ENCODE measurements around the gene TRPM1. TPM values are rescaled to one million over a fixed set of nuclear protein-coding genes. Genes with fewer than 3 reads are reported as not detected.

Gene TRPM1
- total and polyA plus RNA-seq, 4 experiments from 2014 or later: not detected

DNA sequence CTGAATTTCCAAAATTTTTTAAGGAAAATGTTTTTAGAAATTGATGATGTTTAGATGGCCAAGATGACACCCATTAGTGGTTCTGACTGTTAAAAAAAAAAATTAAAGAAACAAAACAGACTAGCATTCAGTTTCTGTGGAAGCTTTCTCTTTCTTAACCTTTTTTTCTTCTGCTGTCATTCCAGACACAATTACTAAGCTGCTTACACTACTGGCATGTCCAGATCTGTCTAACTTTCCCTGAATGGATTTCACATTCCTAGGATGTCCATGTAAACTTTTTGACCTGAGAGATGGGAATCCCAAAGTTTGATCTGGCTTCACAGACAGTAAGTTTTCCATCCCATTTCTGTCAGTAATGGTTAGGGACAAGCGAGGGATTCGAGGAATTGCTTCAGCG is 99.8 kb downstream of the TRPM1 start:
- no peak for DNase-seq
- Mint-ChIP-seq H3K36me3 (no peaks in the 10 kb centered on the region), H3K27me3 (peaks cover 7 to 15% of the 10 kb centered on the region in 2 donors), H3K9me3 (peaks cover 0 to 5% (median 2%) of the 10 kb centered on the region in 8 donors), H3K4me3 (no peak overlapping the region), H3K4me1 (peaks cover 5 to 6% (median 6%) of the 10 kb centered on the region in 4 donors), H3K27ac (no peak overlapping the region)
- H3K4me1 ChIP-seq (ENCODE audit: insufficient read depth, low read length): peaks cover 5% of the 10 kb centered on the region
- H3K27me3 ChIP-seq (ENCODE audit: insufficient read depth, low read length): no peaks in the 10 kb centered on the region
- no peak overlapping the region for H3K27ac ChIP-seq (ENCODE audit: low read depth, low read length)
- POLR2A ChIA-PET (ENCODE audit: partially characterized antibody): no interaction called here
- no peaks in the 10 kb centered on the region for H3K36me3 ChIP-seq (ENCODE audit: insufficient read depth, low read length)
- intact Hi-C loops (cut with micrococcal nuclease): no loop called here
- CTCF ChIA-PET (ENCODE audit: partially characterized antibody): no interaction called here
- H3K4me3 ChIP-seq (ENCODE audit: low read length in 2 of 2): no peak overlapping the region
- no peaks in the 10 kb centered on the region for H3K9me3 ChIP-seq (ENCODE audit: control insufficient read depth in 1 of 2, low read length in 2 of 2)

DNA sequence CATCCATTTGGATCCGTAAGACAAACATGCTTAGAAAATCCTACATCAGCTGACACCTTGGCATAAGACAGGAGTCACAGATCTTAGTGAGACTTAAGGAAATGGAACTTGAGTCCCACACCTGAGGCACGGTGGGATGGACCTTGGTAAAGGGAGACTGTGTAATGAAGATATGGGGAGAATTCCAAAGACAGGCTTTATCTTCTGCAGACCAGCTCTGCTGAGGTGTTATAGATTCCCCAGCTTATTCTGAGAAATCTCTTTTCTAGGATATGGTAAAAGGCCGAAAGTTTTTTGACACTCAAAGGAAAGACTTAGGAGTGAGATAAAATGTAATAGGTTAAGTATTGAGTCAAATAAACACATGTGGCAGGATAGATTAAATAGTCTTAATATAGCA is 101.8 kb downstream of the TRPM1 start:
- H3K27me3 Mint-ChIP-seq: peaks cover 7 to 12% of the 10 kb centered on the region in 2 donors
- H3K36me3 ChIP-seq (ENCODE audit: insufficient read depth, low read length): no peaks in the 10 kb centered on the region
- CTCF ChIA-PET (ENCODE audit: partially characterized antibody): no interaction called here

DNA sequence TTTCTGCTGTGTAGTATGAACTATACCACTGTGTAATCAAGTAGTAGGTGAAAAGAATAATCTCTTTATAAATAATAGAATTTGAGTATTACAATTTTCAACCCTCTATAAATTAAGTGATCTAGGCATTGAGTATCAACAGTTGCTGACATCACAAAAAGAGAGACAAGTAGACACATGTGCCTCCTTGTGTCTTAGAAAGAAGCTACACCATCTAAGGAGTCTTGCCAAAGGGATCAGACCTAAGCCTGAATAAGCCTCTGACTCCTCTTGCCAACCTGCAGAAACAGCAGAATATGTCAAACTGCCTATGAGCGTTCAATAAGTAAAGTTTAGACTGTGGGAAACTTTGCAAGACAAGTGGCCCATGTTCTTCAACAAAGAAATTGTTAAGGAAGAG is 104.3 kb downstream of the TRPM1 start:
- no peak overlapping the region for H3K27ac ChIP-seq (ENCODE audit: low read depth, low read length)
- H3K4me1 Mint-ChIP-seq: peaks cover 0 to 1% (median 0%) of the 10 kb centered on the region in 4 donors
- no peak overlapping the region for H3K27ac Mint-ChIP-seq
- no peak overlapping the region for H3K4me3 Mint-ChIP-seq
- no peaks in the 10 kb centered on the region for H3K9me3 ChIP-seq (ENCODE audit: control insufficient read depth in 1 of 2, low read length in 2 of 2)
- intact Hi-C loops (cut with micrococcal nuclease): loop anchor here (10.0 kb wide), 2 partner anchors 128 to 328 kb away; partner anchors contain the start of gene KLF13
- H3K27me3 Mint-ChIP-seq: peaks cover 5% of the 10 kb centered on the region in 2 donors
- no peaks in the 10 kb centered on the region for H3K36me3 ChIP-seq (ENCODE audit: insufficient read depth, low read length)
- peaks cover 4% of the 10 kb centered on the region for H3K4me1 ChIP-seq (ENCODE audit: insufficient read depth, low read length)
- peaks cover 0 to 5% (median 2%) of the 10 kb centered on the region in 8 donors for H3K9me3 Mint-ChIP-seq
- no peaks in the 10 kb centered on the region for H3K36me3 Mint-ChIP-seq
- POLR2A ChIA-PET (ENCODE audit: partially characterized antibody): no interaction called here
- no peak overlapping the region for H3K4me3 ChIP-seq (ENCODE audit: low read length in 2 of 2)
- CTCF ChIA-PET (ENCODE audit: partially characterized antibody): no interaction called here
- DNase-seq: no peak
- no peaks in the 10 kb centered on the region for H3K27me3 ChIP-seq (ENCODE audit: insufficient read depth, low read length)

More for the DNA sequence above, 101.8 kb downstream of the TRPM1 start:
- no peaks in the 10 kb centered on the region for H3K9me3 ChIP-seq (ENCODE audit: control insufficient read depth in 1 of 2, low read length in 2 of 2)
- H3K4me1 ChIP-seq (ENCODE audit: insufficient read depth, low read length): peaks cover 5% of the 10 kb centered on the region
- Mint-ChIP-seq H3K36me3 (no peaks in the 10 kb centered on the region), H3K4me3 (no peak overlapping the region), H3K4me1 (peaks cover 5 to 6% (median 5%) of the 10 kb centered on the region in 4 donors), H3K27ac (no peak overlapping the region), H3K9me3 (peaks cover 0 to 5% (median 2%) of the 10 kb centered on the region in 8 donors)
- POLR2A ChIA-PET (ENCODE audit: partially characterized antibody): no interaction called here
- DNase-seq: no peak
- no peak overlapping the region for H3K4me3 ChIP-seq (ENCODE audit: low read length in 2 of 2)
- intact Hi-C loops (cut with micrococcal nuclease): loop anchor here (10.0 kb wide), 2 partner anchors 125 to 325 kb away; partner anchors contain the start of gene KLF13
- H3K27ac ChIP-seq (ENCODE audit: low read depth, low read length): no peak overlapping the region
- H3K27me3 ChIP-seq (ENCODE audit: insufficient read depth, low read length): no peaks in the 10 kb centered on the region

DNA sequence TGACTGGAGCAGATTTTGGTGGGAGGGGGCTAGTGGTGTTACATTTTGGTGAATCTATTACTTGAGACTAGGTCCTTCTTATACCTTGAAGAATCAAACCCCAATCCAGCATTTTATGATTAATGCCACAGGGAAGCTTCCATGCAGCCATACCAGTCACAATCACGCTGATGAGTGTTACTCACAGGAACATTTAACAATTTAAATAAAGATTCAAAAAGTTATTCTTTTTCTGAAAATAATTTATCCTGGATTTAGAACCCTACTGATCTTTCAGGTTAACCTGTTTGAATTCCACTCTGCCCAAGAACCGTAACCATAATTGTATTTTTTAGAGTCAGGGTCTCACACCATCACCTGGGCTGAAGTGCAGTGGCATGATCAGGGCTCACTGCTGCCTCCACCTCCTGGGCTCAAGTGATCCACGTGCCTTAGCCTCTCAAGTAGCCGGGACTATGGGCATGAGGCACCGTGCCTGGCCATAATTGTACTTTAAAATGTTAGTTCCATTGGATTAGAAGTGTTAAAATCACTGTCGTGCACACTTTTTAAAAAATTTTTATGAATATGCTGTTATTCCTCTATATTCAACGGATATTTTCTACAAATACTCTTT is 109.2 kb downstream of the TRPM1 start:
- POLR2A ChIA-PET (ENCODE audit: partially characterized antibody): interaction anchor here (0.7 to 1.9 kb wide), 3 partner anchors 10 to 368 kb away, joined by 3 to 7 read pairs (median 3); no protein-coding TSS in a partner anchor
- H3K4me3 ChIP-seq (ENCODE audit: low read length in 2 of 2): peak overlapping the region; percentile 44 to 76
- Mint-ChIP-seq H3K27me3 (no peaks in the 10 kb centered on the region), H3K36me3 (peaks cover 0 to 13% of the 10 kb centered on the region in 2 donors), H3K4me3 (peak overlapping the region; percentile 79 to 89 (median 86)), H3K4me1 (peaks cover 17 to 25% (median 23%) of the 10 kb centered on the region in 4 donors), H3K27ac (peak overlapping the region; percentile 62 to 94 (median 86)), H3K9me3 (peaks cover 0 to 6% (median under 1%) of the 10 kb centered on the region in 8 donors)
- no peaks in the 10 kb centered on the region for H3K36me3 ChIP-seq (ENCODE audit: insufficient read depth, low read length)
- CTCF ChIA-PET (ENCODE audit: partially characterized antibody): interaction anchor here (2.6 kb wide), 1 partner anchor 497 kb away, joined by 10 read pairs; no protein-coding TSS in a partner anchor
- H3K9me3 ChIP-seq (ENCODE audit: control insufficient read depth in 1 of 2, low read length in 2 of 2): no peaks in the 10 kb centered on the region
- intact Hi-C loops (cut with micrococcal nuclease): loop anchor here (5.0 to 10.0 kb wide), 5 partner anchors 132 to 880 kb away; partner anchors contain the start of genes KLF13 and OTUD7A
- H3K4me1 ChIP-seq (ENCODE audit: insufficient read depth, low read length): peaks cover 30% of the 10 kb centered on the region
- DNase-seq: no peak
- H3K27ac ChIP-seq (ENCODE audit: low read depth, low read length): peak overlapping the region; percentile 76
- H3K27me3 ChIP-seq (ENCODE audit: insufficient read depth, low read length): no peaks in the 10 kb centered on the region

DNA sequence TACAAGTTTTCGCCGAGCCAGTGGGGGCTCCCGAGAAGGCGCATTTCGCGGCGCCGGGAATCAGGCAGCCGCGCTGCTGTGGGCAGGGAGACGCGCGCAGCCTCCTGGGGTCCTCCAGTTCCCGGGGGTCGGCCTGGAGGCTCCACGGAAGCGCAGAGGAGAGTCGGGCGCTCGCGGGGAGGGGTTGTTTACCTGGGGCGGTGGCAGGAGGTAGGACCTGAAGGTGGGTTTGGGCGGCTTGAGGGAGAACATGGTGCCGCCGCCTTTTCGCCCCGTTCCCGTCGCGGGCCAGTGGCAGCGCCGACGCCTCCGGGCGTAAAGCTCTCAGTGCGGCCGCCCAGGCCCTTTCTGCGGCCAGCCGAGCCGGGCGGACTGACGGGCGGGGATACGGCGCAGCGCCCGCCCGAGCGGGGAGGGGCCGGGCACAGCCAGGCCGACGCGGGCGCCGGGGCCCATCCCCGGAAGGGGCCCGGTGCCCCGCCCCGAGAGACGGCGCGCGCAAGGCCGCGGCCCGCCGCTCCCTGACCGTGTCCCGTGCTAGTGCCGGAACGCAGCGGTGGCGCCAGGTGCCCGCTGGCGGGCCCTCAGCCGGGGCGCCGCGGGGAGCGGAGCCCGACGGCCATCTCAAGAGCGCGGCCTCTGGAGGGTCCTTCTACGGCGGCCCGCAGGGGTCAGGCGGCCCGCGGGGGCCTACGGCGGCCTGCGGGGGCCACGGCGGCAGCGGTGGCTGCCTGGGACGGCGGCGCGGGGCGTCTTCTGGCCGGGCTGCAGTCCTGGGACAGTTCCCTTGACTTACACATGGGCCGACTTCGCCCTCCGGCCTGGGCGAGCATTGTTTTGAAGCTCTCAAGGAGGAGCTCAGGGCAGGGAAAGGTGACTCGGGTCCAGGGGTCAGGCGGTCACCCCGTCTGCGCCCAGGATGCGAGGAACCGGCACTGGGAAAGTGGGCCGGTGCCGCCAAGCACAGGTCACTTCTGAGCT is 110.0 kb downstream of the TRPM1 start, which contains the start of gene MTMR10:
MTMR10 (minus strand) TSS at position 374 of the 981 bp plus-strand sequence; CDS start at position 252, 122 bp downstream.
- ChIA-PET CTCF (ENCODE audit: partially characterized antibody) (interaction anchor here (2.6 kb wide), 1 partner anchor 498 kb away, joined by 10 read pairs; no protein-coding TSS in a partner anchor), POLR2A (ENCODE audit: partially characterized antibody) (interaction anchor here (0.7 to 1.9 kb wide), 6 partner anchors 9 to 368 kb away, joined by 3 to 7 read pairs (median 4); partner anchors contain the start of gene ARHGAP11B)
- DNase-seq: peak; percentile 70 to 84 (median 82)

DNA sequence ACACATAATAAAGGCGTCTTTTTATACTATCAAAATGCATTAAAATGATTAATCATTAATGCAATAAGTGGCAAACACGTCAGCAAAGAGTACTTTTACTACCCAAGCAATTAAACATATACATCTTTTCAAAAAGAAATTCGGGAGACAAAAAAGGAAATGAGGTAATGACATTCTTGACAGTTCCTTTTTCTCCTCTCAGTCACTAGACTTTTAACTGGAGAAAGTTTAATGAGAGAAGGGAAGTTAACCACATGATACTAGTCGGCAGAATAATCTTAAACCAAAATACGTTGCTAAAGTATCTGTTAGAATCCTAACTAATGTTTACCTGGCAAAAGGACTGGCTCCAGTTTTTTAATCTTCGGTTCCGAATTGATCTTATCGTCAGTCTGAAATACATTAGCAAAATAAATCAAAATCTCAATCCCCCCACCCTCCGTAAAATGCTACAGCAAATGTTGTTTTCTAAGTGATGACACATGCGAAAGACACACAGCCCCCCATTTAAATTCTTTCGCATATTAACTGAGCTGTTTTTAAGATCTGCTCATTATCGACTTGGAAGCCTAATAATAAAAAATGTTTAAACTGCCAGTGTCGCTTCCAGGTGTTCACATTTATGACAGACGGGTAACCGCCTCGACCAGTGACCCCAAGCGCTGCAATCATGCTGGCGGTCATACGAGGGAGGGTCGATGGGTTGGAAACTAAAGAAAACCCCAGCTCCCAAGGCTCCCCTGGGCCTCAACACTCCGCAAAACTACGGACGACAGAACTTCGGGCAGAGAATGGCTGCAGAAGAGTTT is 110.9 kb downstream of the TRPM1 start:
- peaks cover 11% of the 10 kb centered on the region for H3K36me3 ChIP-seq (ENCODE audit: insufficient read depth, low read length)
- peaks cover 36% of the 10 kb centered on the region for H3K4me1 ChIP-seq (ENCODE audit: insufficient read depth, low read length)
- ChIA-PET CTCF (ENCODE audit: partially characterized antibody) (interaction anchor here (2.6 kb wide), 1 partner anchor 499 kb away, joined by 10 read pairs; no protein-coding TSS in a partner anchor), POLR2A (ENCODE audit: partially characterized antibody) (interaction anchor here (0.9 to 1.9 kb wide), 7 partner anchors 8 to 365 kb away, joined by 3 to 7 read pairs (median 4); partner anchors contain the start of gene ARHGAP11B)
- Mint-ChIP-seq H3K9me3 (peaks cover 0 to 5% (median 0%) of the 10 kb centered on the region in 8 donors), H3K4me3 (peak overlapping the region; percentile 94 to 98 (median 96)), H3K4me1 (peaks cover 20 to 37% (median 31%) of the 10 kb centered on the region in 4 donors), H3K27me3 (no peaks in the 10 kb centered on the region), H3K27ac (peak overlapping the region; percentile 89 to 95 (median 94)), H3K36me3 (peaks cover 9 to 20% of the 10 kb centered on the region in 2 donors)
- no peaks in the 10 kb centered on the region for H3K9me3 ChIP-seq (ENCODE audit: control insufficient read depth in 1 of 2, low read length in 2 of 2)
- no peak for DNase-seq
- peak overlapping the region; percentile 64 to 76 for H3K4me3 ChIP-seq (ENCODE audit: low read length in 2 of 2)
- no peaks in the 10 kb centered on the region for H3K27me3 ChIP-seq (ENCODE audit: insufficient read depth, low read length)
- intact Hi-C loops (cut with micrococcal nuclease): loop anchor here (1.0 to 10.0 kb wide), 7 partner anchors 86 to 882 kb away; partner anchors contain the start of genes KLF13 and OTUD7A
- peak overlapping the region; percentile 76 for H3K27ac ChIP-seq (ENCODE audit: low read depth, low read length)

More for the DNA sequence above, 110.0 kb downstream of the TRPM1 start, which contains the start of gene MTMR10:
- Histone ChIP-seq H3K27me3 (ENCODE audit: insufficient read depth, low read length) (no peaks in the 10 kb centered on the region), H3K4me1 (ENCODE audit: insufficient read depth, low read length) (peaks cover 30% of the 10 kb centered on the region), H3K36me3 (ENCODE audit: insufficient read depth, low read length) (peaks cover 5% of the 10 kb centered on the region), H3K27ac (ENCODE audit: low read depth, low read length) (peak within 1 kb of the TSS; percentile 76), H3K9me3 (ENCODE audit: control insufficient read depth in 1 of 2, low read length in 2 of 2) (no peaks in the 10 kb centered on the region), H3K4me3 (ENCODE audit: low read length in 2 of 2) (peak within 1 kb of the TSS; percentile 64 to 76)
- Mint-ChIP-seq H3K4me3 (peak within 1 kb of the TSS; percentile 94 to 98 (median 96)), H3K9me3 (peaks cover 0 to 5% (median 0%) of the 10 kb centered on the region in 8 donors), H3K36me3 (peaks cover 3 to 17% of the 10 kb centered on the region in 2 donors), H3K27me3 (no peaks in the 10 kb centered on the region), H3K27ac (peak within 1 kb of the TSS; percentile 89 to 95 (median 94)), H3K4me1 (peaks cover 19 to 32% (median 27%) of the 10 kb centered on the region in 4 donors)
- intact Hi-C loops (cut with micrococcal nuclease): loop anchor here (1.0 to 10.0 kb wide), 7 partner anchors 87 to 881 kb away; partner anchors contain the start of genes KLF13 and OTUD7A
